ENCODE data around the gene CCNK.

The CCNK gene

GRCh38 chr14:99508896-99509629 lies 27.9 kb downstream of the CCNK start:
- H3K4me3 ChIP-seq (ENCODE audit: insufficient read depth, low read length, poor library complexity, severe bottlenecking), result no peak overlapping the region
- no peaks in the 10 kb centered on the region for H3K9me2 ChIP-seq (replicated peaks; ENCODE audit: insufficient read depth, low read length)
- H3K36me3 ChIP-seq (ENCODE audit: low read length), result no peaks in the 10 kb centered on the region
- no peaks in the 10 kb centered on the region for H3F3A ChIP-seq (ENCODE audit: insufficient read depth)
- H3K9me3 ChIP-seq (ENCODE audit: insufficient read depth, low read length), result no peaks in the 10 kb centered on the region
- no peak overlapping the region for H3K27ac ChIP-seq (ENCODE audit: low read depth, low read length)
- no peak overlapping the region for H3K4me2 ChIP-seq (ENCODE audit: low read depth, low read length, poor library complexity, severe bottlenecking)
- H3K27me3 ChIP-seq (ENCODE audit: low read length), result no peaks in the 10 kb centered on the region
- no peak for TF ChIP-seq EZH2phosphoT487 (conservative IDR thresholded peaks at IDR 0.05; ENCODE audit: low read length)
- no peak for TF ChIP-seq CTCF (IDR thresholded peaks at IDR 0.05; ENCODE audit: insufficient read depth, low read length, poor library complexity, severe bottlenecking)
- no peak overlapping the region for H2AFZ ChIP-seq (ENCODE audit: low read depth, low read length, severe bottlenecking)
- no peak overlapping the region for H3K9ac ChIP-seq (ENCODE audit: low read length)
- H4K20me1 ChIP-seq (ENCODE audit: low read depth, low read length), result no peaks in the 10 kb centered on the region
- no peaks in the 10 kb centered on the region for H3K79me2 ChIP-seq (ENCODE audit: insufficient read depth, low read length)

GRCh38 chr14:99509871-99510555 lies 28.8 kb downstream of the CCNK start:
- Histone ChIP-seq H3K4me2 (ENCODE audit: low read depth, low read length, poor library complexity, severe bottlenecking) (no peak overlapping the region), H3K27ac (ENCODE audit: low read depth, low read length) (no peak overlapping the region), H3K4me3 (ENCODE audit: insufficient read depth, low read length, poor library complexity, severe bottlenecking) (no peak overlapping the region), H3K27me3 (ENCODE audit: low read length) (no peaks in the 10 kb centered on the region), H3F3A (ENCODE audit: insufficient read depth) (no peaks in the 10 kb centered on the region), H3K9me2 (replicated peaks; ENCODE audit: insufficient read depth, low read length) (no peaks in the 10 kb centered on the region), H3K79me2 (ENCODE audit: insufficient read depth, low read length) (no peaks in the 10 kb centered on the region), H2AFZ (ENCODE audit: low read depth, low read length, severe bottlenecking) (no peak overlapping the region), H3K9me3 (ENCODE audit: insufficient read depth, low read length) (no peaks in the 10 kb centered on the region), H4K20me1 (ENCODE audit: low read depth, low read length) (no peaks in the 10 kb centered on the region), H3K9ac (ENCODE audit: low read length) (no peak overlapping the region), H3K36me3 (ENCODE audit: low read length) (no peaks in the 10 kb centered on the region)
- TF ChIP-seq EZH2phosphoT487 (conservative IDR thresholded peaks at IDR 0.05; ENCODE audit: low read length) (no peak), CTCF (IDR thresholded peaks at IDR 0.05; ENCODE audit: insufficient read depth, low read length, poor library complexity, severe bottlenecking) (no peak)

GRCh38 chr14:99510556-99511139 lies 29.4 kb downstream of the CCNK start:
- Histone ChIP-seq H3K4me3 (ENCODE audit: insufficient read depth, low read length, poor library complexity, severe bottlenecking) (no peak overlapping the region), H2AFZ (ENCODE audit: low read depth, low read length, severe bottlenecking) (no peak overlapping the region), H3K9me2 (replicated peaks; ENCODE audit: insufficient read depth, low read length) (no peaks in the 10 kb centered on the region), H3K27me3 (ENCODE audit: low read length) (no peaks in the 10 kb centered on the region), H3K27ac (ENCODE audit: low read depth, low read length) (no peak overlapping the region), H3K79me2 (ENCODE audit: insufficient read depth, low read length) (no peaks in the 10 kb centered on the region), H4K20me1 (ENCODE audit: low read depth, low read length) (no peaks in the 10 kb centered on the region), H3F3A (ENCODE audit: insufficient read depth) (no peaks in the 10 kb centered on the region), H3K36me3 (ENCODE audit: low read length) (no peaks in the 10 kb centered on the region), H3K9ac (ENCODE audit: low read length) (no peak overlapping the region), H3K4me2 (ENCODE audit: low read depth, low read length, poor library complexity, severe bottlenecking) (no peak overlapping the region), H3K9me3 (ENCODE audit: insufficient read depth, low read length) (no peaks in the 10 kb centered on the region)
- TF ChIP-seq EZH2phosphoT487 (conservative IDR thresholded peaks at IDR 0.05; ENCODE audit: low read length) (no peak), CTCF (IDR thresholded peaks at IDR 0.05; ENCODE audit: insufficient read depth, low read length, poor library complexity, severe bottlenecking) (no peak)

All from SU-DHL-6 (cell line).